Adrenal gland (tissue), 5 donors: ENCODE results near the gene OLIG2.

Experiments
- CTCF ChIP-seq, 6 experiments: fragments of 450-650 bp in 4 of 6; fragments of 200-600 bp in 2 of 6; sonication (generic) in 1 of 6; IDR thresholded peaks; 1 replicate in 5 of 6; 2 replicates in 1 of 6; pipeline versions ENCODE4 v1.5.1 to v1.8.0; 2016 to 2021; ENCODE audit warnings: antibody characterized with exemption in 6 of 6, mild to moderate bottlenecking in 2 of 6, moderate library complexity in 1 of 6
- POLR2A ChIP-seq, 2 donors: fragments of 450-650 bp; IDR thresholded peaks; one replicate each; pipeline ENCODE4 v1.6.1; 2017; ENCODE audit warnings: antibody characterized with exemption in 2 of 2, mild to moderate bottlenecking in 2 of 2, moderate library complexity in 1 of 2
- donor health status: DM: no; HTN: no; CAD: no.

- TF ChIP-seq CTCF (IDR thresholded peaks at IDR 0.05), result no peak
- TF ChIP-seq POLR2A (IDR thresholded peaks at IDR 0.05), result no peak
Measured at GRCh38 chr21:33015096-33015495, 10.6 kb upstream of the OLIG2 start.
